Stimulated activated CD4-positive, alpha-beta T cell treated with anti-CD3 and anti-CD28 coated beads, Interleukin-1b, Interleukin-23, amount 100 ng/mL, for 24 hours (primary cell): ENCODE data around the gene TEX54.
A peak's percentile ranks its signal among the peaks of the same experiment; 100 is the strongest.
"Not testable (repeated sequence)": the region's sequence is repeated elsewhere in the genome, so short reads cannot be mapped to it uniquely, and the experiment has no call there.

Experiments
- DNase-seq, 4 experiments: peaks; one replicate each; pipeline ENCODE4 v3.0.0-alpha.2; 2020; ENCODE audit warnings: low read depth in 4 of 4, low spot score in 1 of 4

TEX54 gene

GRCh38 chr11:62832336-62833234 lies at the start of gene TEX54:
Gene TEX54 (minus strand): TSS chr11:62832841.
- no peak for DNase-seq

- no peak for DNase-seq
Observed at GRCh38 chr11:62882431-62882749, 49.7 kb upstream of the TEX54 start.

GRCh38 chr11:62881579-62882430 lies 49.2 kb upstream of the TEX54 start:
- DNase-seq = peak; percentile 85 to 94 (median 90)

- peak; percentile 64 to 83 (median 69) for DNase-seq
Observed at GRCh38 chr11:62880803-62881578, 48.4 kb upstream of the TEX54 start, which contains the start of gene SLC3A2. Gene SLC3A2 (plus strand): TSS chr11:62880896. CDS start chr11:62881024, 128 bp downstream.

- peak in 2 of 4 experiments; percentile 13 to 40 for DNase-seq
Observed at GRCh38 chr11:62880231-62880802, 47.7 kb upstream of the TEX54 start.

- no peak for DNase-seq
Observed at GRCh38 chr11:62879235-62879978, 46.8 kb upstream of the TEX54 start.

GRCh38 chr11:62876712-62877111 lies 44.1 kb upstream of the TEX54 start:
- DNase-seq = no peak

- DNase-seq = no peak
Observed at GRCh38 chr11:62875698-62876478, 43.2 kb upstream of the TEX54 start.

GRCh38 chr11:62874851-62875250 lies 42.2 kb upstream of the TEX54 start:
- no peak for DNase-seq

- no peak for DNase-seq
Observed at GRCh38 chr11:62865635-62866034, 33.0 kb upstream of the TEX54 start.

GRCh38 chr11:62863687-62864335 lies 31.2 kb upstream of the TEX54 start:
- no peak for DNase-seq

GRCh38 chr11:62861564-62862192 lies 29.0 kb upstream of the TEX54 start:
- not testable (repeated sequence) for DNase-seq

GRCh38 chr11:62860835-62861563 lies 28.4 kb upstream of the TEX54 start:
- DNase-seq = no peak

GRCh38 chr11:62859281-62859703 lies 26.7 kb upstream of the TEX54 start:
- DNase-seq = not testable (repeated sequence)

- no peak for DNase-seq
Observed at GRCh38 chr11:62858201-62858600, 25.6 kb upstream of the TEX54 start.

- DNase-seq = no peak
Observed at GRCh38 chr11:62857541-62857982, 24.9 kb upstream of the TEX54 start.

GRCh38 chr11:62856333-62856895 lies 23.8 kb upstream of the TEX54 start:
- DNase-seq = no peak
